ENCODE data around the gene APOC3. TPM values are rescaled to one million over a fixed set of nuclear protein-coding genes. Genes with fewer than 3 reads are reported as not detected.
A peak's percentile ranks its signal among the peaks of the same experiment; 100 is the strongest.
"Not testable (repeated sequence)": the region's sequence is repeated elsewhere in the genome, so short reads cannot be mapped to it uniquely, and the experiment has no call there.

The APOC3 gene
- total RNA-seq, 1 donor, result not detected

- no peaks in the 10 kb centered on the region for H3K27me3 ChIP-seq (ENCODE audit: insufficient read depth, low read length)
- peaks cover 18% of the 10 kb centered on the region for H3K4me1 ChIP-seq (ENCODE audit: insufficient read depth, low read length)
- H3K9me3 ChIP-seq (ENCODE audit: low read depth, low read length), result no peaks in the 10 kb centered on the region
- H3K4me3 ChIP-seq (ENCODE audit: low read length), result no peak overlapping the region
Observed at GRCh38 chr11:116833491-116833815, 3.7 kb downstream of the APOC3 start.

DNA sequence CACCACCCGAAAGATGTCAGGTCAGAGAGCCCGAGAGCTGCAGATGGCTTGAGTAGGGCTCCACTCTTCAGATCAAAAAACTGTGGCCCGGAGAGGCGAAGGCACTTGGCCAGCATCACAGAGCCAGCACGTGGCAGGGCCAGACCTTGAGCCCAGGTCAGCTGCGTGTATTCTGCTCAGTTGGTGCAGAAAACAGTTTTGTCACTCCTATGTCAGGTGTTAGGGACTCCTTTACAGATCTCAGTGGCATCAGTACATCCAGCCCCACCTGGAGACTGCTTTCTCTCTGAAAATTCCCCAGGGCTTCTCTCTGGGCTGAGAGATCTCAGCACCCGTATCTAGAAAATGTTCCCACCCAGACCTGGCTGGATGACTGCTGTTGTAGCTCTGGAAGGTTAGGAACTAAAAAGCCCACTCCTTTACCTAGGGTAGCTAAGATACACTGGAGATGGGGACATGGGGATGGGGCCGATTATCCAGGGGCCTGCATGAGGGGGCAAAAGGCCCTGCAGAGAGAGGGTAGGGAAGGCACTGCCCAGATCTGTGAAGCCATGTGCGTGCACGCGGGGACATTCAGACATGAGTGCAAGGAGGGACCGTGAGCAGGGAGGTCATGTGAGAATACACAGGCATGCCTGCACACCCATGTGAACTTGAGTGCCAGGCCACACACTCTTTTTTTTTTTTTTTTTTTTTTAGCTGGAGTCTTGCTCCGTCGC is 4.3 kb downstream of the APOC3 start:
- H3K9me3 ChIP-seq (ENCODE audit: low read depth, low read length), result no peaks in the 10 kb centered on the region
- peaks cover 18% of the 10 kb centered on the region for H3K4me1 ChIP-seq (ENCODE audit: insufficient read depth, low read length)
- no peaks in the 10 kb centered on the region for H3K27me3 ChIP-seq (ENCODE audit: insufficient read depth, low read length)
- H3K4me3 ChIP-seq (ENCODE audit: low read length), result no peak overlapping the region

- H3K27me3 ChIP-seq (ENCODE audit: insufficient read depth, low read length); H3K4me3 ChIP-seq (ENCODE audit: low read length); H3K9me3 ChIP-seq (ENCODE audit: low read depth, low read length): not testable (repeated sequence)
- H3K4me1 ChIP-seq (ENCODE audit: insufficient read depth, low read length), result peaks cover 18% of the 10 kb centered on the region
Observed at GRCh38 chr11:116834535-116835041, 4.9 kb downstream of the APOC3 start.

GRCh38 chr11:116835042-116835772 is 5.5 kb downstream of the APOC3 start:
- H3K4me3 ChIP-seq (ENCODE audit: low read length), result peak overlapping the region; percentile 23
- H3K9me3 ChIP-seq (ENCODE audit: low read depth, low read length), result no peaks in the 10 kb centered on the region
- H3K27me3 ChIP-seq (ENCODE audit: insufficient read depth, low read length), result no peaks in the 10 kb centered on the region
- peaks cover 18% of the 10 kb centered on the region for H3K4me1 ChIP-seq (ENCODE audit: insufficient read depth, low read length)

DNA sequence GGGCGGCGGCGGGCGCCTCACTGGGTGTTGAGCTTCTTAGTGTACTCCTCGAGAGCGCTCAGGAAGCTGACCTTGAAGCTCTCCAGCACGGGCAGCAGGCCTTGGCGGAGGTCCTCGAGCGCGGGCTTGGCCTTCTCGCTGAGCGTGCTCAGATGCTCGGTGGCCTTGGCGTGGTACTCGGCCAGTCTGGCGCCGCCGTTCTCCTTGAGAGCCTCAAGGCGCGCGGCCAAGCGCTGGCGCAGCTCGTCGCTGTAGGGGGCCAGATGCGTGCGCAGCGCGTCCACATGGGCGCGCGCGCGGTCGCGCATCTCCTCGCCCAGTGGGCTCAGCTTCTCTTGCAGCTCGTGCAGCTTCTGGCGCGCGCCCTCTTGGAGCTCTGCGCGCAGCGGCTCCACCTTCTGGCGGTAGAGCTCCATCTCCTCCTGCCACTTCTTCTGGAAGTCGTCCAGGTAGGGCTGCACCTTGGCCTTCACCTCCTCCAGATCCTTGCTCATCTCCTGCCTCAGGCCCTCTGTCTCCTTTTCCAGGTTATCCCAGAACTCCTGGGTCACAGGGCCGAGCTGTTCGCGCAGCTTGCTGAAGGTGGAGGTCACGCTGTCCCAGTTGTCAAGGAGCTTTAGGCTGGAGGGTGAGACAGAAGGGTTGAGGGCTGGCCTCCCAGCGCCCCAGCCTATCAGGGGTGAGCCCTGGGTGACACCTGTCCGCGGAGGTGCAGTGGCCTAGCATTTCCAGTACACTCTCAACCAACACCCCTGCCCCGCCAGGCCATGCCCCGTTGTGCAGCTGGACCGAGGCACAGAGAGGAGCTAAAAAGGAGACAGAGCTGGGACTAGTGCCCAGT is 6.3 kb downstream of the APOC3 start:
- Histone ChIP-seq H3K27me3 (ENCODE audit: insufficient read depth, low read length) (no peaks in the 10 kb centered on the region), H3K4me3 (ENCODE audit: low read length) (peak overlapping the region; percentile 23), H3K4me1 (ENCODE audit: insufficient read depth, low read length) (peaks cover 18% of the 10 kb centered on the region), H3K9me3 (ENCODE audit: low read depth, low read length) (no peaks in the 10 kb centered on the region)

DNA sequence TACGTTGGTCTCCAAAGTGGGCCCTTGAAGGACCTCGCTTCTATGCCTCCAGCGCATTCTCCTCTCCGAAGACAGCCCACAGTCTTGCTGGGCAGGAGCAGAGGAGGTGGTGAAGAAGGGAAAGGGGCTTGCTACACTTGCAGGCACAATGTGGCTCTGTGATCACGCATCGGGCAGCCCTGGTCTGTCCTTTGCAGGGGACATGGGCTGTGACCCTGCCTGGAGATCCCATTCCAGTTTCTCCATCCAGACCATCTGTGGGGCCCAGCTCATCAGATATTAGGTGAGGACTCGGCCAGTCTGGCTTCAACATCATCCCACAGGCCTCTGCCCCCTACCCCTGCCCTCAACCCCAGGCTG is 6.9 kb downstream of the APOC3 start:
- no peaks in the 10 kb centered on the region for H3K9me3 ChIP-seq (ENCODE audit: low read depth, low read length)
- H3K27me3 ChIP-seq (ENCODE audit: insufficient read depth, low read length), result no peaks in the 10 kb centered on the region
- H3K4me3 ChIP-seq (ENCODE audit: low read length), result no peak overlapping the region
- H3K4me1 ChIP-seq (ENCODE audit: insufficient read depth, low read length), result peaks cover 18% of the 10 kb centered on the region

DNA sequence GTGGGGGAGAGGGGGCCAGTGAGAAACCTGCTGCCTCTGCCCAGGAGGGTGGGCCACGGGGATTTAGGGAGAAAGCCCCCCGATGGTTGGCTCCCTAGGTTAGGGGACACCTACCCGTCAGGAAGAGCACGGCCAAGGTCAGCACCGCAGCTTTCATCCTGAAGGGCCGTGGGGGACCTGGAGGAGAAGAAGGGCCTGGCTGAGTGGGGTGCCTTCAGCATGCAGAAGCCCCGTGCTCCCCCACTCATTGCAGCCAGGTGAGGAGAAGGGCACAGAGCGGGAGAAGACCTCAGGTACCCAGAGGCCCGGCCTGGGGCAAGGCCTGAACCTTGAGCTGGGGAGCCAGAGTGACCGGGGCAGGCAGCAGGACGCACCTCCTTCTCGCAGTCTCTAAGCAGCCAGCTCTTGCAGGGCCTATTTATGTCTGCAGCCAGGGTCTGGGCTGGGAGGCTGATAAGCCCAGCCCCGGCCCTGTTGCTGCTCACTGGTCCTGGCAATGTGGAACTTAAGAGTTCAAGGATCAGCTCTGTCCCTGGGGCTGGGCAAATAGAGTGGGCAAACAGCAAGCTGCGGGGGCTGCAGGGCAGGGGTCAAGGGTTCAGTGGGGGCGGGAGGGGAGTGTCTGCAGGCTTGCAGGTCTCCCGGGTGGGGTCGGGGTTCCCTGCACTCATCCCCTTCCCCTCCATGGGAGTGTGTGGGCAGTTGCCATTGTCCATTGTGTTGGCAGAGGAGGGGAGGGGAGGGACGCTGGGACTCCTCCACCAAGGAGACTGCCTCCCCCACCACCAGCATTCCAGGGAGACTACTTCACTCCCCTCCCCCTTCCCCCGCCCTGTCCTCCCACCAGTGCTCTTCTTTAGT is 7.8 kb downstream of the APOC3 start, which contains the start of gene APOA1:
Gene APOA1 (minus strand): TSS at position 392 of the 861 bp plus-strand sequence. CDS start 235 bp downstream, at position 157.
- Histone ChIP-seq H3K27me3 (ENCODE audit: insufficient read depth, low read length) (no peaks in the 10 kb centered on the region), H3K4me3 (ENCODE audit: low read length) (no peak within 1 kb of the TSS), H3K9me3 (ENCODE audit: low read depth, low read length) (no peaks in the 10 kb centered on the region), H3K4me1 (ENCODE audit: insufficient read depth, low read length) (peaks cover 18% of the 10 kb centered on the region)

DNA sequence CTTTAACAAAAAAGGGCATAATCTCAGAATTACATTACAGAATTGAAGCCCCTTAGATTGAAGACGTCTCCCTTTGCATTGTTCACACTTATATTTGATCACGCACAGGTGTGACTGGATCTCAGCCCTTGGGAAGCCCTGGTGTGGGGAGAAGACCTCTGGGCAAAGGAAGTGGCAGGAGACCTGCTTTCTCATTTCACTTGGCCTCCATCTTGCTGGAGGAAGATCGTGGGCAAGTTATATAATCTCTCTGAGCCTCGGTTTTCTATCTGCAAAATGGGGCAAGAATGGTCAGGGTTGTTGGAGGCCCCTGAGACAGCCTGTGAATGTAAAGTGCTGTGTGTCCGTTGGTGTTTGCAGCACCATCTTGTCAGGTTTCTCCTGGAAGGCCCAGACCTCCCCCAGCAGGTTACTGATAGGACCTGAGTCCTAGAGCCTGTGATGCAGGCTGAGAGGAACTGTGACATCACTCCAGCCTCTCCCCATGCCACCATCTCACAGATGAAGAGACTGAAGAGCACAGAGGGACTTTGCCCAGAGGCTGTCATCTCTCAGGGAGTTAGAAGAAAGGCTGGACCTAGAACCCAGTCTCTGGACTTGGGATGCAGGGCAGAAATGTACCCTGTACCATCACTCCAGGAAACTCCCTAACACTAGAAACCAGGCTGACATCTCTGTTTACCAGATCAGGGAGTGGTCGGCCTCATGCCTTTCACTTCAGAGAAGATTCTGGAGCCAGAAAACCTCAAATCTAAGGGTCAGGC is 8.8 kb downstream of the APOC3 start:
- no peak overlapping the region for H3K4me3 ChIP-seq (ENCODE audit: low read length)
- H3K4me1 ChIP-seq (ENCODE audit: insufficient read depth, low read length), result peaks cover 18% of the 10 kb centered on the region
- no peaks in the 10 kb centered on the region for H3K27me3 ChIP-seq (ENCODE audit: insufficient read depth, low read length)
- no peaks in the 10 kb centered on the region for H3K9me3 ChIP-seq (ENCODE audit: low read depth, low read length)

DNA sequence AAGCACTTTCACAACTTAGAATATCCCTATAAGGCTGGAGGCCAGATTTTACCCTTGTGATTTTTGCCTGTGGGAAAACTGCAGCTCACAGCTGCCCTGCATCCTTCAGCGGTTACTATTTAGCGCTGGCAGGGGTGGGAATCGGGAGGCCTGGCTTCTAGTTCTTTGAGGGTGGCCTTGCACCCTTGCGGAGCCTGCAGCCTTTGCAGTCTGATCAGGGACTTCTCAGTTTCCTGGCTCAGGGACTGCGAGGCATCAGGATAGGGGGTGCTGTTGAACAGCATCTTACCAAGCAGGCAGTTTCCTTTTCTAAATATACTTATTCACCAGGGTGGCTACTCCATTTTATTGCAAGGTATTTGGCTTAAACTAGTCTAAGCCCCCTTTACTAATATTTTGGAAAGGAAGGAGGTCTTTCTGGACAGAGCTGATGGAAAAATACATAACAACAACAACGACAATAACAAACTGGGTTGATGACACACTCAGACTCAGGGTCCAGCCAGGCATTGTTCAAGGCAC is 10.6 kb downstream of the APOC3 start:
- Histone ChIP-seq H3K27me3 (ENCODE audit: insufficient read depth, low read length) (no peaks in the 10 kb centered on the region), H3K4me1 (ENCODE audit: insufficient read depth, low read length) (peaks cover 12% of the 10 kb centered on the region), H3K9me3 (ENCODE audit: low read depth, low read length) (no peaks in the 10 kb centered on the region), H3K4me3 (ENCODE audit: low read length) (no peak overlapping the region)

DNA sequence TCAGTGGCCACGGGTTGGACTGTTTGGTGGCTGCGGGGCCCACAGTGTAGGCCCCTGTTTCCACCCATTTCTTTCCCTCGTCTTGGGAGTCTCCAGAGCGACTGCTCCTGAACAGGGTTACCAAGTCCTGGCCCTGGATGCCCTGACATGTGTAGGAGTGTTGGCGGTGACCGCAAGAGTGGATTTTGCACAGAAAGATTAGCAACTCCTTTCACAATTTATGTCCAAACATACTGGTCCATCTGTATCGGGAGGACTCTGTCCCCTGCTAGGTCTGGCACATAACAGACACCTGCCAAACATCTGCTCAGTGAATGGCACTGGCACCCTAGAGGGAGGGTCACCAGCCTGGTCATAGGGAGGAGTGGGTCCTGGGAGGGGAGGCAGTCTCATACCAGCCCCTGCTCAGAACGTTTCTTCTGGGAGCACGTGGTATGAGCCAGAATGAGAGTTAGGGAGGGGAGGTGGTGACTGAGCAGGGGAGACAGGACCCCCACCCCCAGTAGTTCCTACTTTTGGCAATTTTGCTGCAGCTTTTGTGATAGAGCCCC is 11.1 kb downstream of the APOC3 start:
- Histone ChIP-seq H3K27me3 (ENCODE audit: insufficient read depth, low read length) (no peaks in the 10 kb centered on the region), H3K4me3 (ENCODE audit: low read length) (no peak overlapping the region), H3K4me1 (ENCODE audit: insufficient read depth, low read length) (peaks cover 7% of the 10 kb centered on the region), H3K9me3 (ENCODE audit: low read depth, low read length) (no peaks in the 10 kb centered on the region)

GRCh38 chr11:116842117-116842516 is 12.4 kb downstream of the APOC3 start:
- Histone ChIP-seq H3K27me3 (ENCODE audit: insufficient read depth, low read length) (no peaks in the 10 kb centered on the region), H3K4me1 (ENCODE audit: insufficient read depth, low read length) (no peaks in the 10 kb centered on the region), H3K9me3 (ENCODE audit: low read depth, low read length) (no peaks in the 10 kb centered on the region), H3K4me3 (ENCODE audit: low read length) (no peak overlapping the region)

- H3K27me3 ChIP-seq (ENCODE audit: insufficient read depth, low read length), result no peaks in the 10 kb centered on the region
- H3K4me1 ChIP-seq (ENCODE audit: insufficient read depth, low read length), result no peaks in the 10 kb centered on the region
- H3K4me3 ChIP-seq (ENCODE audit: low read length), result no peak overlapping the region
- H3K9me3 ChIP-seq (ENCODE audit: low read depth, low read length), result no peaks in the 10 kb centered on the region
Observed at GRCh38 chr11:116842909-116843308, 13.2 kb downstream of the APOC3 start.

- H3K4me1 ChIP-seq (ENCODE audit: insufficient read depth, low read length), result no peaks in the 10 kb centered on the region
- no peaks in the 10 kb centered on the region for H3K9me3 ChIP-seq (ENCODE audit: low read depth, low read length)
- H3K4me3 ChIP-seq (ENCODE audit: low read length), result no peak overlapping the region
- H3K27me3 ChIP-seq (ENCODE audit: insufficient read depth, low read length), result no peaks in the 10 kb centered on the region
Observed at GRCh38 chr11:116843661-116844060, 14.0 kb downstream of the APOC3 start.
